ENCODE results near the gene CXCL9.
A peak's percentile ranks its signal among the peaks of the same experiment; 100 is the strongest.
"Not testable (repeated sequence)": the region's sequence is repeated elsewhere in the genome, so short reads cannot be mapped to it uniquely, and the experiment has no call there.

CXCL9 gene

DNA sequence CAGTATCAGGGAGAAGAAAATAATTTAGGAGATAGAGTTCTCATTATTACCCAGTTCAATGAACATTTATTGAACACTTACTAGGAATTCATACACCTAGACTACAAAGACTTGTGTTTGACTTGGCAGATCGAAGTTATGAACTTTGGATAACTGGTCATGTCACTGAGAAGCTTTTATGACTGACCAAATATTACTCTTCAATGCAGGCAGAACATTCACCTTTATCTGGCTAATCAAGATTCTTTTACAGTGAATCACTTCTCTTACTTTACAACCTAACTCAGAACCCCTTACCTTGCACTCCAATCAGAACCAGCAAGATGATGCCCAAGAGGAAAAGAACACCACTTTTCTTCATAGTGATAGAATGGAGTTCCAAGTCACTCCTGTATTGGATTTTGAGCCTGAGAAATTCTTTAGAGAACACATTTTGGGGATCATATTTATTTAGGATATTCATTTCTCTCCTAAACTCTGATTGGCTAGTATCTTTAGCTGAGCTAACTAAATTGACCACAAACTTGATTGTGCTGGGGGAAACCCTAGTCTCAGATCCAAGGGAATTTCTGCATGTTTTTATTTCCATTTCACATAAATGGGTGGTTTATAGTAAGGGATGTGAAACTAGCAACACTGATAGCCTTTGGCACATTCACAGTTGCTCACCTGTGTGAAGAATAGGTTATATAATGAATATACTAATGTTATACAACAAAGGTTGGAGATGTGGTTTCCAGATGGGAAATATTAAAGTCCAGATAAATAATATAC is at the start of gene CXCL9:
TSS of gene CXCL9 (minus strand) at position 421 of the 774 bp plus-strand sequence. CDS start at position 361, 60 bp downstream.
- DNase-seq = no peak

DNA sequence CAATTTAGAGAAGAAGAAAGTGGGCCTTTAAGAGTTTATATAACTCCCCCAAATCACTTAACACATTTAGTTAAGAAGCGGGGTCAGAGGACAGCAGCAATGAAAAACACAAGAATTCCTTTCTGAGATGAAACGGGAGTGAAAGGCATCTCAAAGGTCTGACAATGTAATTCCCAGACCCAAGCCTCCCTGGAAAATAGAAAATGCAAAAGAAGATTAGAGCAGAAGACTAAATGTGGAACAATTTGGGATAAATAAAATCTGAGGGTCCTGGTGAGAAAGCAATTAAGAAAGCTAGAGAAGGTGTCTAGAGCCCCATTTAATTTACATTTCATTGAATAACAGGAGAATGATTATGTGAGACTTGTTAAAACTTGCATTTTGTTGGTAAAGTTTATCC is 48.1 kb upstream of the CXCL9 start:
- DNase-seq = no peak

GRCh38 chr4:76055016-76055415 is 47.7 kb upstream of the CXCL9 start:
- no peak for DNase-seq

GRCh38 chr4:76053730-76054129 is 46.4 kb upstream of the CXCL9 start:
- DNase-seq = no peak

GRCh38 chr4:76050560-76051050 is 43.3 kb upstream of the CXCL9 start:
- DNase-seq = not testable (repeated sequence)

DNA sequence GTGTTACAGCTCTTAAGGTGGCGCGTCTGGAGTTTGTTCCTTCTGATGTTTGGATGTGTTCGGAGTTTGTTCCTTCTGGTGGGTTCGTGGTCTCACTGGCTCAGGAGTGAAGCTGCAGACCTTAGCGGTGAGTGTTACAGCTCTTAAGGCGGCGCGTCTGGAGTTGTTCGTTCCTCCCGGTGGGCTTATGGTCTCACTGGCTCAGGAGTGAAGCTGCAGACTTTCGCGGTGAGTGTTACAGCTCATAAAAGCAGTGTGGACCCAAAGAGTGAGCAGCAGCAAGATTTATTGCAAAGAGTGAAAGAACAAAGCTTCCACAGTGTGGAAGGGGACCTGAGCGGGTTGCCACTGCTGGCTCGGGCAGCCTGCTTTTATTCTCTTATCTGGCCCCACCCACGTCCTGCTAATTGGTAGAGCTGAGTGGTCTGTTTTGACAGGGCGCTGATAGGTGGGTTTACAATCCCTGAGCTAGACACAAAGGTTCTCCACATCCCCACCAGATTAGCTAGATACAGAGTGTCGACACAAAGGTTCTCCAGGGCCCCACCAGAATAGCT is 42.6 kb upstream of the CXCL9 start:
- DNase-seq = not testable (repeated sequence)

DNA sequence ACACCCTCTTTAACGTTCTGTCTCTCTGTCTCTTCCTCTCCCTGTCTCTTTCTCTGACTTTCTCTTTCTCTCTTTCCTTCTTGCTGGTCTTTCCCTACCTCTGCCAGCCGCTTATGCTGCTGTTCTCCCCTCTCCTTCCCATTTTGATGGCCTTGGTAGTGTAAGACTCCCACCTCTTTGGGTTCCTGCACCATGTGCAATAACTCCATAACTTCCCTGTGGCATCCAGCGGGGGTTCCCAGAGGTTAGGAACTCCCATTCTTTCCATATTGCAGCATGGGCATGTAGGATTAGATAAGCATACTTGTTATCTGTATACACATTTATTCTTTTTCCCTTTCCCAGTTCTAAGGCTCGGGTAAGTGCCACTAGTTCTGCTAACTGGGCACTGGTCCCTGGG is 37.4 kb upstream of the CXCL9 start:
- not testable (repeated sequence) for DNase-seq

DNA sequence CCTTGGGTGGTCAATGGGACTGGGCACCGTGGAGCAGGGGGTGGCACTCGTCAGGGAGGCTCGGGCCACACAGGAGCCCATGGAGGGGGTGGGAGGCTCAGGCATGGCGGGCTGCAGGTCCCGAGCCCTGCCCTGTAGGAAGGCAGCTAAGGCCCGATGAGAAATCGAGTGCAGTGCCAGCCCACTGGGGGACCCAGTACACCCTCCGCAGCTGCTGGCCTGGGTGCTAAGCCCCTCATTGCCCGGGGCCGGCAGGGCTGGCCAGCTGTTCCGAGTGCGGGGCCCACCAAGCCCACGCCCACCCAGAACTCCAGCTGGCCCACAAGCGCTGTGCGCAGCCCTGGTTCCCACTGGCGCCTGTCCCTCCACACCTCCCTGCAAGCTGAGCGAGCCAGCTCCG is 36.0 kb upstream of the CXCL9 start:
- not testable (repeated sequence) for DNase-seq

- DNase-seq = not testable (repeated sequence)
These were observed 35.1 kb upstream of the CXCL9 start for GRCh38 chr4:76042241-76042998.

- no peak for DNase-seq
These were observed 29.5 kb upstream of the CXCL9 start for GRCh38 chr4:76036855-76037254.

GRCh38 chr4:76035799-76036380 is 28.6 kb upstream of the CXCL9 start, which contains the start of gene CXCL11:
TSS of gene CXCL11 (minus strand) at chr4:76036070. CDS start at chr4:76035987, 83 bp downstream.
- peak; percentile 43 for DNase-seq

DNA sequence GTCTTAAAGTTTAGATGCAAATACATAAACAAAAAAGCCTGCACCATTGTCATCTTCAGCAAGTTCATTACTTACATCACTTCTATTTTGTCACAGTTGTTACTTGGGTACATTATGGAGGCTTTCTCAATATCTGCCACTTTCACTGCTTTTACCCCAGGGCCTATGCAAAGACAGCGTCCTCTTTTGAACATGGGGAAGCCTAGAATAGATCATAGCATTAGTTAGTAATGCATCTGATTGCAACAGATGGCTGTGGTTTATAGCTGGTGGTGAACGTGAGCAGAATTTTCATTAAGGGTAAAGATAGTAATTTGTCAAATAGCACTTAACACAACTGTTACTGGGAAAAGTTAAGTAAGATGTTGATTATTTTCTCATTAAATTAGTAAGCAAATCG is 27.8 kb upstream of the CXCL9 start:
- no peak for DNase-seq

GRCh38 chr4:76029300-76029699 is 22.0 kb upstream of the CXCL9 start:
- DNase-seq = peak; percentile 39

GRCh38 chr4:76028350-76028765 is 21.0 kb upstream of the CXCL9 start:
- DNase-seq = peak; percentile 88

DNA sequence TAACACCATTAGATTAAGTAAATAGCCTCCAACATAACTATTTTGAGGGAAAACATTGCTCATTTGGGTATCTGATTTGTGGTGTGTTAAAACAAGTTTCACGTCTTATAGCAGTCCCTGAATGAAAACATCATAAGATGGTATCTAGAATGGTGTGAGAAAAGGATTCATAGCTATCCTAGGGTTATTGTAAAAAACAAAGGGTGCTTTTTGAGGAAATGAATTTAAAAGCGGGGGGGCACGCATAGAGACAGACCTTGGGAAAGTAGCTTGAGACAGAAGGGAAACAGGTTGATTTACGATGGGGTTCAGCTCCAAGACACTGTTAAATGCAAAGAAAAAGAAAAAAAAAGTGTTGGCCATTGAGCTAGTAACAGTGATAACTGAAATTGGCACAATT is 16.8 kb upstream of the CXCL9 start:
- DNase-seq = no peak

DNA sequence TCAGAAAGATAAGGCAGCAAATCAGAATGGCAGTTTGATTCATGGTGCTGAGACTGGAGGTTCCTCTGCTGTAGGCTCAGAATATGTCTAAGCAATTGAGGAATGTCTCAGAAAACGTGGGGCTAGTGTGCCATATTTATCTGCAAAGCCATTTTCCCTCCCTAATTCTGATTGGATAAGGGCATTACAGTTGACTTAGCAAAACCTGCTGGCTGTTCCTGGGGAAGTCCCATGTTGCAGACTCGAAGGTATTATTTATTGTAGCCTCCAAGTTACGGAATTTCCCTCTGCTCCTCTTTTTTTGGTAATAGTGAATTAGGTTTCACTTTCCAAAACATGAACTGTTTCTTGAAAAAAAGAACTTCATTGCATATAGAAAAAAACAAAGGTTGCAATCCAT is 16.1 kb upstream of the CXCL9 start, which contains the start of gene CXCL10:
TSS of gene CXCL10 (minus strand) at position 109 of the 400 bp plus-strand sequence. CDS start at position 43, 66 bp downstream.
- DNase-seq = no peak

GRCh38 chr4:76022677-76023076 is 15.4 kb upstream of the CXCL9 start:
- DNase-seq = no peak

GRCh38 chr4:76022031-76022430 is 14.7 kb upstream of the CXCL9 start:
- DNase-seq = no peak

GRCh38 chr4:76017056-76017686 is 9.9 kb upstream of the CXCL9 start:
- DNase-seq = no peak

GRCh38 chr4:76016393-76016792 is 9.1 kb upstream of the CXCL9 start:
- DNase-seq = no peak

- no peak for DNase-seq
These were observed 6.2 kb upstream of the CXCL9 start for GRCh38 chr4:76013540-76013939.

DNA sequence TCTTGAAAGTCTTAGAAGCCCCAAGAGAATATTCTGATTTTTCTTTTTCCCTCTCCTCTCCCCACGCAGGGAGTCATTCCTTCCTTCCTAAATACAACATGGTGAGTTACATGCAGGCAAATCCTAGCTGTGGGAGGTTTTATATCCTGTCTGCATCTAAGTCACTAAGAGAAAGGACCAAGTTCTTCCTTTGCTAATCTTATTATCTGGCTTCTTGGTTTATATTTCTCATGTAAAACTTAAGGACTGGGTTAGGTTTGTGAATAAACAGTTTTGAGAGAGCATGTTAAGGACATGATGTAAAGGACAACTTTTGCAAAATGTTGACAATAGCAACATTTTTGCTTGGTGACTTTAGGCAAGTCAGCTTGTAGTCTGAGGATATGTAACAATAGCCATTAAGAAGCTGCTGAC is 5.1 kb upstream of the CXCL9 start:
- no peak for DNase-seq
